ENCODE results near the gene TRPM4. TPM values are rescaled to one million over a fixed set of nuclear protein-coding genes. Genes with fewer than 3 reads are reported as not detected.

TRPM4 gene
- total and polyA plus RNA-seq, 11 donors: 16.8 to 45.3 (median 25.8) TPM

DNA sequence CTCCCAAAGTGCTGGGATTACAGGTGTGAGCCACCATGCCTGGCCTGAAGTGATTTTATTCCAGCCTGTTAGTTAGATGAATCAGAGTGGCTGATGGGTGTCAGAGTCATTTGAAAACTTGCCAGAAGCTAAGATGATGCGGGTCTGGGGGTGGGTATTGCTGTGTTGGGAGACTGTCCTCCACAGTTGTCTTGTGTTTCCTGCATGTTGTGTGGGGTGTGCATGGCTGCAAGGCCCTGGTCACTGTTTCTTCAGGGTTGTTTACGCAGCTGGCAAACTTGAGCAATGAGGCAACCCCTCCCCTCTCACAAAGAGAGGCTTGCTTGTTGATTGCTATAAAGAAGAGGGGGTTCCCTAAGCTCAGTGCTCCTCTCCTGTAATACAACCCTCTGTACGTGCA lies 71.8 kb downstream of the TRPM4 start:
- peaks cover 0 to 3% (median 0%) of the 10 kb centered on the region in 12 donors for H3K9me3 ChIP-seq
- H3K4me3 ChIP-seq: no peak overlapping the region
- WGBS, 4 donors: 90 to 100% (median 94%) methylated on average over 3 of the region's 3 CpGs
- peaks cover 0 to 2% (median 0%) of the 10 kb centered on the region in 9 donors for H3K36me3 ChIP-seq
- H3K27ac ChIP-seq: no peak overlapping the region
- H3K27me3 ChIP-seq: no peaks in the 10 kb centered on the region
- peaks cover 0 to 6% (median 0%) of the 10 kb centered on the region in 12 donors for H3K4me1 ChIP-seq
- ATAC-seq: no peak
- intact Hi-C loops (cut with DNase I): loop anchor here in 7 of 10 donors (5.0 to 10.0 kb wide), 5 partner anchors 73 to 215 kb away; partner anchors contain the start of genes SLC17A7 (in 5 of the 7) and KASH5 (in 1 of the 7)
- no peak for DNase-seq
- TF ChIP-seq, protein P1, sequence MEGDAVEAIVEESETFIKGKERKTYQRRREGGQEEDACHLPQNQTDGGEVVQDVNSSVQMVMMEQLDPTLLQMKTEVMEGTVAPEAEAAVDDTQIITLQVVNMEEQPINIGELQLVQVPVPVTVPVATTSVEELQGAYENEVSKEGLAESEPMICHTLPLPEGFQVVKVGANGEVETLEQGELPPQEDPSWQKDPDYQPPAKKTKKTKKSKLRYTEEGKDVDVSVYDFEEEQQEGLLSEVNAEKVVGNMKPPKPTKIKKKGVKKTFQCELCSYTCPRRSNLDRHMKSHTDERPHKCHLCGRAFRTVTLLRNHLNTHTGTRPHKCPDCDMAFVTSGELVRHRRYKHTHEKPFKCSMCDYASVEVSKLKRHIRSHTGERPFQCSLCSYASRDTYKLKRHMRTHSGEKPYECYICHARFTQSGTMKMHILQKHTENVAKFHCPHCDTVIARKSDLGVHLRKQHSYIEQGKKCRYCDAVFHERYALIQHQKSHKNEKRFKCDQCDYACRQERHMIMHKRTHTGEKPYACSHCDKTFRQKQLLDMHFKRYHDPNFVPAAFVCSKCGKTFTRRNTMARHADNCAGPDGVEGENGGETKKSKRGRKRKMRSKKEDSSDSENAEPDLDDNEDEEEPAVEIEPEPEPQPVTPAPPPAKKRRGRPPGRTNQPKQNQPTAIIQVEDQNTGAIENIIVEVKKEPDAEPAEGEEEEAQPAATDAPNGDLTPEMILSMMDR (IDR thresholded peaks at IDR 0.05): no peak
- TF ChIP-seq POLR2A (IDR thresholded peaks at IDR 0.05): no peak

DNA sequence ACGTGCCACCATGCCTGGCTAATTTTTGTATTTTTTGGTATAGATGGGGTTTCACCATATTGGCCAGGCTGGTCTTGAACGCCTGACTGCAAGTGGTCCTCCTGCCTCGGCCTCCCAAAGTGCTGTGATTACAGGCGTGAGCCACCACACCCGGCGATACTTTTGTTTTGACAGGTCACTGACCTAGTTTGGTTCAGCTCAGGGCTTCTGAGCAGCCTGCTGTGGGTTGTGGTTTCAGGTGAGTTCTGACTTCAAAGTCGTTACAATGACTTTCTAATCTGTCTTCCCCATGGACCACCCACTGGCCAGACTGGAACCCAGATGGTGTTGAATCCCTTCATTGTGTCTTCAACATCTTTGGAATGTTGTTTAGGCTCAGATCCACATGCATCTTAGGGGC lies 73.8 kb downstream of the TRPM4 start:
- Histone ChIP-seq H3K4me1 (no peaks in the 10 kb centered on the region), H3K4me3 (no peak overlapping the region), H3K36me3 (peaks cover 0 to 2% (median 0%) of the 10 kb centered on the region in 9 donors), H3K9me3 (peaks cover 0 to 3% (median 0%) of the 10 kb centered on the region in 12 donors), H3K27me3 (no peaks in the 10 kb centered on the region), H3K27ac (no peak overlapping the region)
- no peak for DNase-seq
- TF ChIP-seq POLR2A (IDR thresholded peaks at IDR 0.05): no peak
- TF ChIP-seq, protein P1 (IDR thresholded peaks at IDR 0.05): no peak
- 87 to 100% (median 90%) methylated on average over 7 of the region's 7 CpGs for WGBS, 4 donors
- ATAC-seq: no peak
- intact Hi-C loops (cut with DNase I): no loop called here

DNA sequence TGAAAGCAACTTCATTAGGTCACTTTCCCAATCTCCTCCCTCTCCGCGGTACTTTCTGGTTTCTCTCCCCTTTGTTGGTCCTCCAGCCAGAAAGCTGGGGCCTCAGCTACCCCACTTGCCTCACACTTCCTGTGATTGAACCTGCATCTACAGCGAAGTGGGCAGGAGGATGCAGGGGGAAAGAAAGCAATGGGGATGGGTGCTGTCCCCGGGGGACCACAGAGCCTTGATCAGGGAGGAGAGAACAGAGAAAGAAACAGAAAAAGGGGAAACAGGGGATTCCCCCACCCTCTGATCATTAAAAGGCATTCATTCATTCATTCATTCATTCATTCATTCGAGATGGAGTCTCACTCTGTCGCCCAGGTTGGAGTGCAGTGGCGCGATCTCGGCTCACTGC lies 74.2 kb downstream of the TRPM4 start:
- Histone ChIP-seq H3K4me1 (no peaks in the 10 kb centered on the region), H3K9me3 (peaks cover 0 to 3% (median 0%) of the 10 kb centered on the region in 12 donors), H3K27me3 (no peaks in the 10 kb centered on the region), H3K27ac (no peak overlapping the region), H3K36me3 (peaks cover 0 to 2% (median 0%) of the 10 kb centered on the region in 9 donors), H3K4me3 (no peak overlapping the region)
- ATAC-seq: no peak
- 80 to 87% (median 86%) methylated on average over 9 of the region's 9 CpGs for WGBS, 4 donors
- no peak for DNase-seq
- intact Hi-C loops (cut with DNase I): no loop called here
- no peak for TF ChIP-seq POLR2A (IDR thresholded peaks at IDR 0.05)
- TF ChIP-seq, protein P1 (IDR thresholded peaks at IDR 0.05): no peak

DNA sequence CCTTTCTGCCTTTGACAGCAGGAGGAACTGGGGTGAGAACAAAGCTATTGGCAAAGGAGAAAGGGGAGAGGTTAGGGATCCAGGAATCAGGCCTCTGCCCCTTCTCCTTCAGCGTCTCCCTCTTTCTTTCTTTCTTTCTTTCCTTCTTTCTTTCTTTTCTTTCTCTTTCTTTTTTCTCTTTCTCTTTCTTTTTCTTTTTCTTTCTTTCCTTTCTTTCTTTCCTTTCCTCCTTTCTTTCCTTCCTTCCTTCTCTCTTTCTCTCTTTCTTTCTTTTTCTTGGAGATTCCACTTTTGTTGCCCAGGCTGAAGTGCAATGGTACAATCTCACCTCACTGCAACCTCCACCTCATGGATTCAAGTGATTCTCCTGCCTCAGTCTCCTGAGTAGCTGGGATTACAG lies 75.6 kb downstream of the TRPM4 start:
- Histone ChIP-seq H3K4me3 (no peak overlapping the region), H3K27me3 (no peaks in the 10 kb centered on the region), H3K36me3 (peaks cover 0 to 2% (median 0%) of the 10 kb centered on the region in 9 donors), H3K27ac (no peak overlapping the region), H3K9me3 (peaks cover 0 to 3% (median 0%) of the 10 kb centered on the region in 12 donors), H3K4me1 (no peaks in the 10 kb centered on the region)
- ATAC-seq (no peak), DNase-seq (no peak)
- TF ChIP-seq POLR2A (IDR thresholded peaks at IDR 0.05): no peak
- TF ChIP-seq, protein P1 (IDR thresholded peaks at IDR 0.05): no peak
- intact Hi-C loops (cut with DNase I): no loop called here
- 82 to 100% (median 89%) methylated on average over 1 of the region's 1 CpG for WGBS, 4 donors
